Kidney epithelial cell (primary cell): Measurements from ENCODE around the gene CALML3. TPM values are rescaled to one million over a fixed set of nuclear protein-coding genes. Genes with fewer than 3 reads are reported as not detected.

ENCODE experiments used
- DNase-seq: peaks from one replicate; pipeline ENCODE4 v3.0.0-alpha.2; 2010; ENCODE audit warnings: low read depth
- H3K27me3 ChIP-seq: 2 replicates; pipeline ENCODE4 v1.6.0; 2011; ENCODE audit warnings: low read length; ENCODE audit not compliant: control insufficient read depth, insufficient read depth
- H3K36me3 ChIP-seq: 2 replicates; pipeline ENCODE4 v1.5.1; 2011; ENCODE audit warnings: low read length; ENCODE audit not compliant: control insufficient read depth, insufficient read depth
- H3K4me3 ChIP-seq: 2 replicates; pipeline ENCODE4 v1.5.1; 2011; ENCODE audit warnings: low read depth, mild to moderate bottlenecking, control low read depth, low read length
- CTCF ChIP-seq: IDR thresholded peaks from 2 replicates; pipeline ENCODE4 v1.5.1; 2011; ENCODE audit warnings: mild to moderate bottlenecking, moderate library complexity, low read length, control low read depth, inconsistent platforms; ENCODE audit not compliant: insufficient read depth, poor library complexity, severe bottlenecking
- total RNA-seq: library from RNA; depleted of rRNA; stranded (reverse); fragments of >200 nt; gene quantifications from 2 replicates; pipeline ENCODE4 v1.2.3, GENCODE V29; 2015

Gene CALML3
- total RNA-seq, 1 donor from 2014 or later = not detected

DNA sequence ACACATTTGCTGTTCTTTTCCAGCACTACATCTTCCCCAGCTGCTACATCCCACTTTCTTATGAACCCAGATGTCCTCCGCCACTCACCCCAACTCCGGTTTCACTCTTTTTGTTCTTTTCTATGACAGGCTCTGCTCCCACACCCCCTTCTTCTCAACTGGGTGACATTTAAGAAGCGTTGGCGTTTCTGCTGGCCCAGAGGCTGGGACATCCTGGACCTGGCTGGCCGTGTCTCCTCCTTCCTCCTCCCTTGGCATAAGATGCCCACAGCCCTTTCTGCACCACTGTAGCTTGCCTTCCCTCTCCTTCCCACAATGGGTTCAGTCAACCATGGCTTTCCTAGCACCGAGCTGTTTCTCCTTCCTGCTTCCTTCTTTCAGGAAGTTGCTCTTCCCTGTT is 16.0 kb upstream of the CALML3 start:
- no peak for TF ChIP-seq CTCF
- DNase-seq = no peak
- no peak overlapping the region for H3K4me3 ChIP-seq
- H3K36me3 ChIP-seq = no peaks in the 10 kb centered on the region
- no peaks in the 10 kb centered on the region for H3K27me3 ChIP-seq

DNA sequence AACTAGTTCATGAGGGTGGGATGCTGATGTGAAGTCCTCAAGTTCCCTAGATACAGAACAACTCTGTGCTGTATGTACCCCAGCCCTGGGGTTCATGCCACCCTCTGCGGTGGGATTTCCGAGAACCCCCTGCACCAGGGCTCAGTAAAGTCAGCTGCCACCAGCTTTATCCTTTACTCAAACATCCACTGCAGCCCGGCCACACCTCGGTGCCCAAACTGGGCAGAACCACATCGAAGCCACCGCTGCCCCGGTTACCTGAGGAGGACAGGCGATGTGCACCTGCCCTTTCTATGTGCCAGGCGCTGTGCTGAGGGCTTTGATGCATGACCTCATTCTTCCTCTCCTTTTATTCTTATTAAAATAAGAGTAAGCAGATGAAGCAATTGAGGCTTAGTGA is 15.5 kb upstream of the CALML3 start:
- Histone ChIP-seq H3K4me3 (no peak overlapping the region), H3K36me3 (no peaks in the 10 kb centered on the region), H3K27me3 (no peaks in the 10 kb centered on the region)
- no peak for TF ChIP-seq CTCF
- DNase-seq = no peak

GRCh38 chr10:5509691-5510090 is 15.1 kb upstream of the CALML3 start:
- no peak for TF ChIP-seq CTCF
- H3K27me3 ChIP-seq = no peaks in the 10 kb centered on the region
- H3K4me3 ChIP-seq = no peak overlapping the region
- DNase-seq = no peak
- no peaks in the 10 kb centered on the region for H3K36me3 ChIP-seq

DNA sequence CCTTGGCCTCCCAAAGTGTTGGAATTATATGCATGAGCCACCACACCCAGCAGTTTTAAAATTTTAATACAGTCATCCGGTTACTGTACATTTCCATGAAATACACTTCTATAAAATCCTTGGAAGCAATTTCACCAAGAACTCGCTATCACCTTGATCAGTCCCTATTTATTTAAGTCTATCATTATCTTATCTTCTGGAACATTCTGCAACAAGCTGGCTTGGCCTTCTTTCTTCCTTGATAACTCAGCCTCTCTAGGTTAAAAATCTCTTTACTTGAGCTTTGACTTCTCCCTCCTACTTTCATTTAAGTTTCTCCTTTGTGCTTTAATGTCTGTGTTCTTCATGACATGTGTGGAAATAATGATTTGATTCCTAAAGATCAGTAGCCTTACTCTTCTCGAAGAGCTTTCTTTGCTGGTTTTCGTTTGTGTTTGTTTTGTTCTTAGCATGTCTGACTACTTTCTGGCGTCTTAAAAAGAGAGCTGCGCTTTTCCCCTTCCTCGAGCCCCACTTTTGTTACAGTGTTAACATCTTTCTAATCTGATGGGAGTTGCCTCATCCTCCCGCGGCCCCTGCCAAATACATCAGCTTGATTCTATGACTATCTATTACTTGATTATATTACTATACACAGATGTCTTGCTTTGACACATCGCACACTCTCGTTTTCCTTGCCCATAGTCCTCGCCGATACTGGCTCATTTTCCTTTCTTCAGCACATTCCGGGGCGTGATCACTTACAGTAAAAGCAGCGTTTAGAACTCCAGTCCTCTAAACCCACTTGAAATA is 14.3 kb upstream of the CALML3 start:
- no peak overlapping the region for H3K4me3 ChIP-seq
- no peak for TF ChIP-seq CTCF
- no peaks in the 10 kb centered on the region for H3K36me3 ChIP-seq
- no peak for DNase-seq
- H3K27me3 ChIP-seq = no peaks in the 10 kb centered on the region

- no peak overlapping the region for H3K4me3 ChIP-seq
- H3K36me3 ChIP-seq = no peaks in the 10 kb centered on the region
- no peak for TF ChIP-seq CTCF
- no peaks in the 10 kb centered on the region for H3K27me3 ChIP-seq
- DNase-seq = no peak
These were observed 13.4 kb upstream of the CALML3 start for GRCh38 chr10:5511231-5511884.
